A549 (cell line): Measurements from ENCODE around the gene ACVRL1. TPM values are rescaled to one million over a fixed set of nuclear protein-coding genes. Genes with fewer than 3 reads are reported as not detected.

Source experiments
- ATAC-seq, 2 experiments: fragments of 200-7000 bp in 1 of 2; fragments of >200 bp in 1 of 2; cut with Nextera tagmentation in 1 of 2; cut with Tn5 transposase in 1 of 2; 3 replicates each; pipeline versions ENCODE4 v1.8.0 to v1.9.1; 2018 to 2020; ENCODE audit warnings: mild to moderate bottlenecking in 1 of 2, moderate library complexity in 1 of 2
- CTCF ChIA-PET: fragments of 300-600 bp; sonication (Branson Sonifier 250); formaldehyde crosslinking; extraction: SDS; loops from one replicate; lab custom pipeline; 2021; ENCODE audit warnings: antibody characterized with exemption, inconsistent platforms; lab: Yijun Ruan, JAX
- POLR2A ChIA-PET: fragments of 350-600 bp; formaldehyde crosslinking; extraction: SDS; loops from one replicate; lab custom pipeline; 2021; ENCODE audit warnings: antibody characterized with exemption, inconsistent platforms; lab: Yijun Ruan, JAX
- DNase-seq, 2 experiments: peaks; one replicate each; pipeline versions ENCODE4 v3.0.0 to v3.0.0-alpha.2; 2011 to 2016; ENCODE audit warnings: low read depth in 1 of 2, low spot score in 1 of 2
- FAIRE-seq: peaks from 2 replicates; lab custom pipeline; 2011; peaks lifted over from hg19 to GRCh38; lab: Jason Lieb, UNC
- H3K27ac ChIP-seq, 2 experiments: fragments of >200 bp; sonication (Bioruptor Twin); formaldehyde crosslinking; 3 replicates each; pipeline ENCODE4 v1.5.1; 2016 to 2017
- H3K4me1 ChIP-seq: fragments of >200 bp; sonication (Bioruptor Twin); formaldehyde crosslinking; 3 replicates; pipeline ENCODE4 v1.6.1; 2016
- H3K4me2 ChIP-seq: fragments of >200 bp; sonication (Bioruptor Twin); formaldehyde crosslinking; 3 replicates; pipeline ENCODE4 v1.6.1; 2016
- H3K4me3 ChIP-seq: fragments of >200 bp; sonication (Bioruptor Twin); formaldehyde crosslinking; 3 replicates; pipeline ENCODE4 v1.5.1; 2016
- H3K9me3 ChIP-seq: fragments of >200 bp; sonication (Bioruptor Twin); formaldehyde crosslinking; 3 replicates; pipeline ENCODE4 v1.6.1; 2016
- CEBPB ChIP-seq, 2 experiments: fragments of >200 bp in 1 of 2; sonication (Bioruptor Twin) in 1 of 2; formaldehyde crosslinking in 1 of 2; IDR thresholded peaks; 2 replicates each; pipeline ENCODE4 v1.6.1; 2012 to 2016
- CHD4 ChIP-seq: fragments of 200-600 bp; sonication (generic); IDR thresholded peaks from 2 replicates; pipeline ENCODE4 v1.6.1; 2016; ENCODE audit warnings: antibody characterized with exemption, mild to moderate bottlenecking, borderline replicate concordance
- CTCF ChIP-seq: fragments of >200 bp; sonication (Bioruptor Twin); formaldehyde crosslinking; IDR thresholded peaks from 3 replicates; pipeline ENCODE4 v1.5.1; 2016
- EHF ChIP-seq: fragments of 250-450 bp; sonication (Bioruptor Pico); IDR thresholded peaks from 2 replicates; pipeline ENCODE4 v1.5.0; 2020; ENCODE audit warnings: mild to moderate bottlenecking
- EHMT2 ChIP-seq: fragments of 200-600 bp; sonication (generic); IDR thresholded peaks from 2 replicates; pipeline ENCODE4 v1.6.1; 2016; ENCODE audit warnings: antibody characterized with exemption, low read depth, mild to moderate bottlenecking, moderate library complexity
- ELK1 ChIP-seq: fragments of 150-350 bp; IDR thresholded peaks from 2 replicates; pipeline ENCODE4 v1.6.1; 2014; ENCODE audit warnings: low read depth, mild to moderate bottlenecking, low read length
- FOSL2 ChIP-seq, 2 experiments: fragments of 450-650 bp in 1 of 2; fragments of >200 bp in 1 of 2; sonication (Bioruptor Twin) in 1 of 2; formaldehyde crosslinking; IDR thresholded peaks; 2 replicates each; pipeline versions ENCODE4 v1.5.0 to v1.6.1; 2016 to 2020; ENCODE audit warnings: mild to moderate bottlenecking in 1 of 2, moderate library complexity in 1 of 2
- HOXA7 ChIP-seq: fragments of 250-450 bp; sonication (Bioruptor Pico); IDR thresholded peaks from 2 replicates; pipeline ENCODE4 v1.5.0; 2020; ENCODE audit warnings: mild to moderate bottlenecking, moderate library complexity
- HOXB13 ChIP-seq: fragments of 250-450 bp; sonication (Bioruptor Pico); IDR thresholded peaks from 2 replicates; pipeline ENCODE4 v1.5.0; 2020; ENCODE audit warnings: low read depth, mild to moderate bottlenecking, moderate library complexity
- HOXB5 ChIP-seq: fragments of 250-450 bp; sonication (Bioruptor Pico); IDR thresholded peaks from 2 replicates; pipeline ENCODE4 v1.5.0; 2020; ENCODE audit warnings: mild to moderate bottlenecking, moderate library complexity
- JUNB ChIP-seq: fragments of >200 bp; sonication (Bioruptor Twin); formaldehyde crosslinking; IDR thresholded peaks from 2 replicates; pipeline ENCODE4 v1.6.1; 2016
- MAX ChIP-seq: IDR thresholded peaks from 2 replicates; pipeline ENCODE4 v1.6.1; 2012
- MYC ChIP-seq: IDR thresholded peaks from 2 replicates; pipeline ENCODE4 v1.6.1; 2012; ENCODE audit warnings: mild to moderate bottlenecking, inconsistent platforms, low read length, improper control_type of control experiment, borderline replicate concordance
- NFE2L2 ChIP-seq: fragments of 150-350 bp; conservative IDR thresholded peaks from 2 replicates; pipeline ENCODE4 v1.6.1; 2014; ENCODE audit warnings: low read length
- PHF8 ChIP-seq: fragments of 200-600 bp; sonication (generic); IDR thresholded peaks from 2 replicates; pipeline ENCODE4 v1.6.1; 2016; ENCODE audit warnings: low read depth, mild to moderate bottlenecking, antibody characterized with exemption, moderate library complexity, borderline replicate concordance
- RCOR1 ChIP-seq: fragments of 150-350 bp; IDR thresholded peaks from 2 replicates; pipeline ENCODE4 v1.6.1; 2014; ENCODE audit warnings: antibody characterized with exemption, low read length, low read depth
- TFCP2L1 ChIP-seq: fragments of 250-450 bp; sonication (Bioruptor Pico); IDR thresholded peaks from 2 replicates; pipeline ENCODE4 v1.5.0; 2021; ENCODE audit warnings: mild to moderate bottlenecking
- USF2 ChIP-seq: fragments of 450-650 bp; IDR thresholded peaks from 2 replicates; pipeline ENCODE4 v1.6.1; 2014; ENCODE audit warnings: antibody characterized with exemption
- ZC3H11A ChIP-seq: fragments of 450-650 bp; IDR thresholded peaks from 2 replicates; pipeline ENCODE4 v1.6.1; 2014; ENCODE audit warnings: antibody characterized with exemption, mild to moderate bottlenecking
- WGBS: methylation state at CpG from one replicate; pipeline ENCODE4 v1.1.6; 2017; ENCODE audit errors: missing lambda C conversion rate; 5-methylcytosine and 5-hydroxymethylcytosine counted together
- polyA plus RNA-seq, 4 experiments: library from polyadenylated mRNA; depleted of rRNA in 3 of 4; stranded (reverse); fragments of >200 nt; fragmentation: RNase III in 1 of 4; extraction: RNeasy Plus Mini Kit Qiagen cat#74134 plus additional on column Dnase treatment in 1 of 4; gene quantifications; 2 replicates in 3 of 4; 3 replicates in 1 of 4; pipeline ENCODE4 v1.2.3, GENCODE V29; 2011 to 2017

ACVRL1 gene
- polyA plus RNA-seq, 2 of the 4 experiments (the other 2 are of a cell fraction) = 0.03 TPM; not detected in 1

GRCh38 chr12:51943346-51943745, 36.0 kb downstream of the ACVRL1 start:
- Histone ChIP-seq H3K4me1 (no peaks in the 10 kb centered on the region), H3K9me3 (peaks cover 15% of the 10 kb centered on the region), H3K4me3 (no peak overlapping the region), H3K27ac (no peak overlapping the region), H3K4me2 (no peak overlapping the region)
- TF ChIP-seq EHMT2 (no peak), HOXA7 (CRISPR knock-in tag) (no peak), ZC3H11A (no peak), CTCF (no peak), FOSL2 (IDR thresholded peaks at IDR 0.05) (no peak), FOSL2 (CRISPR knock-in tag; IDR thresholded peaks at IDR 0.05) (no peak), RCOR1 (no peak), ELK1 (no peak), HOXB13 (CRISPR knock-in tag) (no peak), NFE2L2 (no peak), MAX (no peak), EHF (no peak), JUNB (no peak)
- POLR2A ChIA-PET = no interaction called here
- WGBS = 57% methylated on average over 2 of the region's 2 CpGs
- FAIRE-seq = no peak
- no peak for DNase-seq
- CTCF ChIA-PET = interaction anchor here (0.6 to 1.1 kb wide), 2 partner anchors 9 to 50 kb away, joined by 3 to 4 read pairs; no protein-coding TSS in a partner anchor
- no peak for ATAC-seq

GRCh38 chr12:51944608-51945233, 37.4 kb downstream of the ACVRL1 start:
- 20% methylated on average over 1 of the region's 1 CpG for WGBS
- Histone ChIP-seq H3K4me2 (no peak overlapping the region), H3K4me1 (no peaks in the 10 kb centered on the region), H3K4me3 (no peak overlapping the region), H3K27ac (no peak overlapping the region), H3K9me3 (peaks cover 15% of the 10 kb centered on the region)
- DNase-seq = no peak
- POLR2A ChIA-PET = no interaction called here
- TF ChIP-seq CEBPB (IDR thresholded peaks at IDR 0.05) = no peak
- no peak for TF ChIP-seq CHD4
- no peak for TF ChIP-seq USF2
- TF ChIP-seq ELK1 = no peak
- no peak for TF ChIP-seq PHF8
- TF ChIP-seq TFCP2L1 (CRISPR knock-in tag) = no peak
- no peak for TF ChIP-seq MYC
- TF ChIP-seq HOXB5 = no peak
- FAIRE-seq = no peak
- CTCF ChIA-PET = interaction anchor here (0.6 to 1.1 kb wide), 3 partner anchors 10 to 558 kb away, joined by 3 to 4 read pairs (median 3); no protein-coding TSS in a partner anchor
- ATAC-seq = no peak
